Endodermal cell (in vitro differentiated cells): Measurements from ENCODE around the gene ADAMTS17. TPM values are rescaled to one million over a fixed set of nuclear protein-coding genes. Genes with fewer than 3 reads are reported as not detected.

ENCODE experiments used
- DNase-seq: peaks from one replicate; pipeline ENCODE4 v3.0.0-alpha.2; 2017
- H3K27ac ChIP-seq: 2 replicates; pipeline ENCODE4 v1.5.1; 2013; ENCODE audit warnings: mild to moderate bottlenecking, low read depth, low read length, moderate library complexity
- H3K27me3 ChIP-seq: 2 replicates; pipeline ENCODE4 v1.6.1; 2013; ENCODE audit warnings: mild to moderate bottlenecking, low read length, moderate library complexity; ENCODE audit not compliant: insufficient read depth, control insufficient read depth, poor library complexity, severe bottlenecking
- H3K36me3 ChIP-seq: 2 replicates; pipeline ENCODE4 v1.7.0; 2013; ENCODE audit warnings: mild to moderate bottlenecking, low read length, moderate library complexity; ENCODE audit not compliant: control insufficient read depth, insufficient read depth
- H3K4me1 ChIP-seq: one replicate; pipeline ENCODE4 v1.7.0; 2013; ENCODE audit warnings: low read length; ENCODE audit not compliant: control insufficient read depth, insufficient read depth
- H3K4me3 ChIP-seq: 2 replicates; pipeline ENCODE4 v1.5.1; 2013; ENCODE audit warnings: mild to moderate bottlenecking, low read length, moderate library complexity
- H3K9ac ChIP-seq: 2 replicates; pipeline ENCODE4 v1.6.1; 2013; ENCODE audit warnings: mild to moderate bottlenecking, low read length, moderate library complexity; ENCODE audit not compliant: poor library complexity, severe bottlenecking; ENCODE audit errors: extremely low read depth
- H3K9me3 ChIP-seq: 2 replicates; pipeline ENCODE4 v1.6.1; 2013; ENCODE audit warnings: mild to moderate bottlenecking, low read length, moderate library complexity; ENCODE audit not compliant: control insufficient read depth
- H3K27ac Mint-ChIP-seq: 2 replicates; pipeline ENCODE4 v1.8.0; 2020; ENCODE audit warnings: mixed read lengths
- H3K27me3 Mint-ChIP-seq: 2 replicates; pipeline ENCODE4 v1.8.0; 2021; ENCODE audit warnings: mild to moderate bottlenecking, mixed read lengths; ENCODE audit not compliant: insufficient read depth
- H3K36me3 Mint-ChIP-seq: 2 replicates; pipeline ENCODE4 v1.8.0; 2020; ENCODE audit warnings: low read depth, mixed read lengths
- H3K4me1 Mint-ChIP-seq: 2 replicates; pipeline ENCODE4 v1.8.0; 2020; ENCODE audit warnings: mixed read lengths
- H3K4me3 Mint-ChIP-seq: 2 replicates; pipeline ENCODE4 v1.8.0; 2020; ENCODE audit warnings: mild to moderate bottlenecking, moderate library complexity, mixed read lengths
- H3K9me3 Mint-ChIP-seq: 2 replicates; pipeline ENCODE4 v1.8.0; 2020; ENCODE audit warnings: mild to moderate bottlenecking, mixed read lengths
- CTCF ChIP-seq: fragments of 200-600 bp; sonication (generic); conservative IDR thresholded peaks from 2 replicates; pipeline ENCODE4 v1.5.0; 2021; ENCODE audit warnings: antibody characterized with exemption, mild to moderate bottlenecking
- WGBS, 2 experiments: methylation state at CpG; one replicate each; pipeline versions ENCODE4 v1.1.5 to v1.1.7; 2013; ENCODE audit warnings: missing lambda C conversion rate in 2 of 2, mixed read lengths in 1 of 2; ENCODE audit not compliant: insufficient coverage in 1 of 2, insufficient read length in 1 of 2; 5-methylcytosine and 5-hydroxymethylcytosine counted together
- total RNA-seq, 2 donors: library from RNA; stranded (reverse); fragmentation: NEBNext Ultra II Directional in 1 of 2; extraction: Animal tissue kit (Norgen Biotek cat#: 25700) in 1 of 2; gene quantifications; 2 replicates in 1 of 2; 3 replicates in 1 of 2; pipeline ENCODE4 v1.2.1, GENCODE V29; 2021

Gene ADAMTS17
- total RNA-seq, 2 donors from 2014 or later = 0.82 to 2.3 TPM

DNA sequence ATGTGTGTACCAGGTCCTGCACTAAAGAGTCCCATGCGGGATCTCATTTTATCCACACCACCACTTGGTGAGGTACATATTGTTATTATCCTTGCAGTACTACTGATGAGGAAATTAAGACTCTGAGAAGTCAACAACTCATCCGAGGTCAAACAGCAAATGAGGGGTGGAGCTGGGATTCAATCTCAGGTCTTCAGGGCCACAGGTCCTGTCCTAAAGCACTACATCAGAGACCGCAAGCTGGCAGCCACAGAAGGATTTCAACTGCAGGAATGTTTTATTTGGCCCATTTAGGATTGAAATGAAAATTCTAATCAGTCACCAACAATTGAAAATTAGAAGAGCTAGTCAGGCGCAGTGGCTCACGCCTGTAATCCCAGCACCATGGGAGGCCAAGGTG, 131.4 kb downstream of the ADAMTS17 start:
- no peaks in the 10 kb centered on the region for H3K4me1 ChIP-seq
- no peak overlapping the region for H3K9ac ChIP-seq
- H3K9me3 ChIP-seq = no peaks in the 10 kb centered on the region
- DNase-seq = no peak
- 98 to 100% methylated on average over 3 to 5 of the region's 5 CpGs for WGBS, 2 experiments
- H3K27me3 ChIP-seq = no peaks in the 10 kb centered on the region
- Mint-ChIP-seq H3K27ac (no peak overlapping the region), H3K4me3 (no peak overlapping the region), H3K4me1 (no peaks in the 10 kb centered on the region), H3K27me3 (no peaks in the 10 kb centered on the region), H3K9me3 (no peaks in the 10 kb centered on the region), H3K36me3 (no peaks in the 10 kb centered on the region)
- no peak for TF ChIP-seq CTCF
- H3K36me3 ChIP-seq = no peaks in the 10 kb centered on the region
- H3K27ac ChIP-seq = no peak overlapping the region
- no peak overlapping the region for H3K4me3 ChIP-seq

DNA sequence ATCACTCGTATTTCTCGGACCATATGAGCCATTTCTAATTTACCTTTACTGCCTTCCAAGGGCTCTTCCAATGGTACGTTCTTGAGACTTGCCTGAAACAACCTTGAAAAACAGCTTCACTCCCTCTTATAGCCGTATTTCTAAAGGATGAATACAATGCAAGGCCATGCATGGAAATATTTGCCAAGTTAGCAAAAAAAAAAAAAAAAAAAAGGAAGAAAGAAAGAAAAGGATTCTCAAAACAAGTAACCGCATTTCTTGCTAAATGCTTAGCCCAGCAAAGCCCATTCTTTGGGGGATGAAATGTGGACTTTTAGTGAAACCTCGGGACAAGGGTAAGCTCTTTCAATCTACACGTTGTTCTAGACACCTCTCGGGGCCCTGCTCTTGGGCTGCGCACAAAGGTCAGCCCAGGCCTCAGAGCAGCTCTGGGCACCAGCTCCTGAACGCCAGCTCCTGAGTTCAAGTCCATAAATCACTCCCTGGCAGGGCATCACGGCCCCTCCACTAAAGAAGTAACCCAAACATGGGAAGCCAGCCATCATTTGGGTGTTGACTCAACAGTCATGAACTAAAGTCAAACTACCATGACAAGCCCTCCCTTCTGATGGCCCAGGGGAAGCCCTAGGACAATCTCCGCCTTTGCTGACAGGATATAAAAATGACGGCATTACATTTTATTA, 132.7 kb downstream of the ADAMTS17 start:
- no peaks in the 10 kb centered on the region for H3K4me1 ChIP-seq
- H3K4me3 ChIP-seq = no peak overlapping the region
- H3K4me1 Mint-ChIP-seq = no peaks in the 10 kb centered on the region
- no peak for TF ChIP-seq CTCF
- no peaks in the 10 kb centered on the region for H3K36me3 ChIP-seq
- no peaks in the 10 kb centered on the region for H3K27me3 Mint-ChIP-seq
- no peak overlapping the region for H3K27ac ChIP-seq
- no peak overlapping the region for H3K9ac ChIP-seq
- H3K27me3 ChIP-seq = no peaks in the 10 kb centered on the region
- WGBS, 2 experiments = 87 to 96% methylated on average over 8 to 13 of the region's 13 CpGs
- no peaks in the 10 kb centered on the region for H3K9me3 ChIP-seq
- H3K27ac Mint-ChIP-seq = no peak overlapping the region
- no peak overlapping the region for H3K4me3 Mint-ChIP-seq
- no peaks in the 10 kb centered on the region for H3K9me3 Mint-ChIP-seq
- peak; percentile 15 for DNase-seq
- H3K36me3 Mint-ChIP-seq = no peaks in the 10 kb centered on the region

DNA sequence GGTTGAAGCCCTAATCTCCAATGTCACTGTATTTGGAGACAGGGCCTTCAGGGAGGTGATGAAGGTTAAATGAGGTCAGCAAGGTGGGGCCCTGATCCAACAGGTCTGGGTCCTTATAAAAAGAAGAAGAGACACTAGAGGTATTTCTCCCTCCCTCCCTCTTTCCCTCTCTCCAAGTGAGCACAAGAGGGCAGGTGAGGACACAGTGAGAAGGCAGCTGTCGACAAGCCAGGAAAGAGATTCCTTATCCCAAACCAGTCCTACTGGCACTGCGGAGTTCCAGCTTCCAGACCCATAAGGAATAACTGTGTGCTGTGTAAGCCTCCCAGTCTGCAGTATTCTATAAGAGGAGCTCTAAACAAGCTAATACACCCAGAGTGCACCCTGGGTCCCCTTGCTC, 134.7 kb downstream of the ADAMTS17 start:
- Mint-ChIP-seq H3K4me3 (no peak overlapping the region), H3K9me3 (no peaks in the 10 kb centered on the region), H3K4me1 (no peaks in the 10 kb centered on the region), H3K27me3 (no peaks in the 10 kb centered on the region), H3K36me3 (no peaks in the 10 kb centered on the region), H3K27ac (no peak overlapping the region)
- TF ChIP-seq CTCF = peak; percentile 34
- Histone ChIP-seq H3K9ac (no peak overlapping the region), H3K9me3 (no peaks in the 10 kb centered on the region), H3K27ac (no peak overlapping the region), H3K36me3 (no peaks in the 10 kb centered on the region), H3K4me1 (no peaks in the 10 kb centered on the region), H3K4me3 (no peak overlapping the region), H3K27me3 (no peaks in the 10 kb centered on the region)
- WGBS, 2 experiments = 70 to 88% methylated on average over 1 to 2 of the region's 2 CpGs
- DNase-seq = no peak
